Left cardiac atrium (tissue), 4 donors: ENCODE results near the gene PLPPR4. TPM values are rescaled to one million over a fixed set of nuclear protein-coding genes. Genes with fewer than 3 reads are reported as not detected.
"Not testable (repeated sequence)": the region's sequence is repeated elsewhere in the genome, so short reads cannot be mapped to it uniquely, and the experiment has no call there.

Experiments used
- ATAC-seq, 2 donors: fragments of 200-7000 bp; cut with Tn5 transposase; one replicate each; pipeline ENCODE4 v1.9.1; 2020; ENCODE audit warnings: mild to moderate bottlenecking in 2 of 2, moderate library complexity in 2 of 2
- DNase-seq: peaks from one replicate; pipeline ENCODE4 v3.0.0-alpha.2; 2020
- intact Hi-C, 2 donors: fragments of 100-400 bp; cut with DNase I; formaldehyde crosslinking; loops; one replicate each; pipeline versions ENCODE4 v1.14.1 to v1.15.1; 2022 to 2023
- total RNA-seq, 2 donors: library from RNA; stranded (reverse); fragmentation: NEBNext Ultra II Directional; extraction: Animal tissue kit (Norgen Biotek cat#: 25700); gene quantifications; one replicate each; pipeline ENCODE4 v1.2.1, GENCODE V29; 2021
- donor health status: DM: no; HTN: yes; CAD: no.
- donor health status: DM: no; HTN: yes; CAD: no; lungs with severe emphysema.
- donor health status: DM: yes; HTN: yes; CAD: no.
- donor health status: Dilated cardiomyopathy.

The PLPPR4 gene
- total RNA-seq, 2 donors from 2014 or later = 1.5 to 1.9 TPM

GRCh38 chr1:99260402-99260801 lies 3.9 kb upstream of the PLPPR4 start:
- DNase-seq, intact Hi-C loops, ATAC-seq: not testable (repeated sequence)

DNA sequence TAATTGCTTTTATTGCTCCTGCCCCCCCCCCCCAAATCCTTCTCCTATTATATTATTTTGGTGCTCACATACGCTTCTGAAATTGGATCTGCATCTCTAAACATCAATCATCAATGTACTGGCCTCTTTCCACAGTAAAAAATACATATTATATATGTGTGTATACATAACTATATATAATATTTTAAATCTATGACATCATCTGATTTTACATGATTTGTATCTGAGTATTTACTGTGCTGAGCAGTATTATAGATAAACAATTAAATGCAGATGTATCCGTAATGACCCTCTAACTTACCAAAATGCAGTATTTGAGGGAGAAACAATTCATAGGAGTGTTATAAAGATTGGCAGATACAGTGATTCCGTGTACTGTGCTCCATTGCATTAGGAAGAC lies 832 bp downstream of the PLPPR4 start:
- intact Hi-C loops = no loop called here
- no peak for ATAC-seq
- no peak for DNase-seq

DNA sequence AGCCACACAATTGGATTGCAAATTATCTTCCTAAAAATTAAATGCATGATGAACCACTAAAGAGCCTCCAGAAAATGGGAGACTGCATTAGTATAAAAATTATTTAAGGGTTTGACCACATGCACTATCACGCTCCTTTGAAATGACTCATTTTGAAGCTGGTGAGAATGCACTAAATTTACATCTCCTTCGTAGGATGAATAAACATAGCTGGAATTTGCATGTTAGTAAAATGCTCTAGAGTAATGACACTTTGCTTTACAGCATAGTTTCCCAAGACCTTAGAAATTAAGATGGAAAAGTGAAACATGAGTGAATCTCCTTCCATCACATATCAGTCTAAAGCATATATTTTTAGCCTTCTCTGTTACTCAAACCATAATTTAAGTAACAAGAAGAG lies 2.4 kb downstream of the PLPPR4 start:
- ATAC-seq (no peak), DNase-seq (no peak)
- intact Hi-C loops = no loop called here

GRCh38 chr1:99268021-99268420 lies 3.7 kb downstream of the PLPPR4 start:
- DNase-seq (no peak), ATAC-seq (no peak)
- intact Hi-C loops = no loop called here

GRCh38 chr1:99269321-99269720 lies 5.0 kb downstream of the PLPPR4 start:
- DNase-seq (no peak), ATAC-seq (no peak)
- intact Hi-C loops = no loop called here

- ATAC-seq (no peak), DNase-seq (no peak)
- intact Hi-C loops = no loop called here
These were observed 6.4 kb downstream of the PLPPR4 start for GRCh38 chr1:99270646-99271045.

- ATAC-seq = no peak
- DNase-seq = no peak
- intact Hi-C loops = no loop called here
These were observed 7.0 kb downstream of the PLPPR4 start for GRCh38 chr1:99271249-99271648.

GRCh38 chr1:99277066-99277465 lies 12.8 kb downstream of the PLPPR4 start:
- intact Hi-C loops = no loop called here
- ATAC-seq (no peak), DNase-seq (no peak)

DNA sequence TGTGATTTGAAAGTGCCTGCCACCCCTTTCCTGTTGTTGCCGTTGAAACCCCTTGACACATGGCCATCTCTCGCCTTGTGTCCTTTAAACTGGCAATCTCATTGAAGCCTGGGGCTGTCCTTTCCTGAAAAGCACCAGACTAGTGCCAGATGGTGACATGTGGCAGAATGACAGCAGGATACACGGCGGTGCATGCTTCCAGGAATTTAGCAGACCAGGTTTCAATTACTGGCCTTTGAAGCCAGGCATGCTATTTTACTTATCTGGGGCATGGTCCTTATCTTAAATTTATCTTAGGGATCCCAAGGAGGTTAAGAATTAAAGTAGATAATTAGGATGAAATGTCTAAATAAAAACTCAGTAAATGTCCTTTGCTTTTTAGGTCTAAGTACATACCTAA lies 15.2 kb downstream of the PLPPR4 start:
- no peak for DNase-seq
- ATAC-seq = no peak
- intact Hi-C loops = no loop called here

GRCh38 chr1:99281105-99281504 lies 16.8 kb downstream of the PLPPR4 start:
- intact Hi-C loops = no loop called here
- no peak for DNase-seq
- ATAC-seq = no peak

GRCh38 chr1:99282536-99282935 lies 18.2 kb downstream of the PLPPR4 start:
- intact Hi-C loops = no loop called here
- DNase-seq (no peak), ATAC-seq (no peak)

DNA sequence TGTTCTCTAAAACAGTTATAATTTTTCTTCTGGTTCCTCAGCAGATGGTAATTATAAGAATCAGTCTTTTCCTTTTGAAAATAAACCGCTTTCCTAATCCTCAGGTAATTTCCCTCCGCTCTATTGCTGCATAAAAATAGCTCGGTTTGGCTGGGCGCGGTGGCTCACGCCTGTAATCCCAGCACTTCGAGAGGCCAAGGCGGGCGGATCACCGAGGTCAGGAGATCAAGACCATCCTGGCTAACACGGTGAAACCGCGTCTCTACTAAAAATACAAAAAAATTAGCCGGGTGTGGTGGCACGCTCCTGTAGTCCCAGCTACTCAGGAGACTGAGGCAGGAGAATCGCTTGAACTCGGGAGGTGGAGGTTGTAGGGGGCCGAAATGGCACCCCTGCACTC lies 19.2 kb downstream of the PLPPR4 start:
- DNase-seq, ATAC-seq, intact Hi-C loops: not testable (repeated sequence)

GRCh38 chr1:99292886-99293285 lies 28.6 kb downstream of the PLPPR4 start:
- intact Hi-C loops = no loop called here
- no peak for DNase-seq
- ATAC-seq = no peak

GRCh38 chr1:99297923-99298322 lies 33.6 kb downstream of the PLPPR4 start:
- ATAC-seq (no peak), DNase-seq (no peak)
- intact Hi-C loops = no loop called here

- intact Hi-C loops = no loop called here
- ATAC-seq (no peak), DNase-seq (no peak)
These were observed 40.5 kb downstream of the PLPPR4 start for GRCh38 chr1:99304725-99305282.

DNA sequence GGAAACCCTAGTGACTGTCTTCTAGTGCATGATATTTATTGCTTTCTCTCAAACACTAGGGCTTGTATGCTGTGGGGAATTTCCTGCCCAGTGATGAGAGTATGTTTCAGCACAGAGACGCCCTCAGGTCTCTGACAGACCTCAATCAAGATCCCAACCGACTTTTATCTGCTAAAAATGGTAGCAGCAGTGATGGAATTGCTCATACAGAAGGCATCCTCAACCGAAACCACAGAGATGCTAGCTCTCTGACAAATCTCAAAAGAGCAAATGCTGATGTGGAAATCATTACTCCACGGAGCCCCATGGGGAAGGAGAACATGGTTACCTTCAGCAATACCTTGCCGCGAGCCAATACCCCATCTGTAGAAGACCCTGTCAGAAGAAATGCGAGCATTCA lies 41.3 kb downstream of the PLPPR4 start:
- DNase-seq (no peak), ATAC-seq (no peak)
- intact Hi-C loops = no loop called here

DNA sequence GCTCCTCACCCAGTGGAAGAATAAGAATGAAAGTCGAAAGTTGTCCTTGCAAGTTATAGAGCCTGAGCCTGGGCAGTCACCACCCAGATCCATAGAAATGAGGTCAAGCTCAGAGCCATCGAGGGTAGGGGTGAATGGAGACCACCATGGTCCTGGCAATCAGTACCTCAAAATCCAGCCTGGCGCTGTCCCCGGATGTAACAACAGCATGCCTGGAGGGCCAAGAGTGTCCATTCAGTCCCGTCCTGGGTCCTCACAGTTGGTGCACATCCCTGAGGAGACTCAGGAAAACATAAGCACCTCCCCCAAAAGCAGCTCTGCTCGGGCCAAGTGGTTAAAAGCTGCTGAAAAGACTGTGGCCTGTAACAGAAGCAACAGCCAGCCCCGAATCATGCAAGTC lies 41.8 kb downstream of the PLPPR4 start:
- intact Hi-C loops = no loop called here

DNA sequence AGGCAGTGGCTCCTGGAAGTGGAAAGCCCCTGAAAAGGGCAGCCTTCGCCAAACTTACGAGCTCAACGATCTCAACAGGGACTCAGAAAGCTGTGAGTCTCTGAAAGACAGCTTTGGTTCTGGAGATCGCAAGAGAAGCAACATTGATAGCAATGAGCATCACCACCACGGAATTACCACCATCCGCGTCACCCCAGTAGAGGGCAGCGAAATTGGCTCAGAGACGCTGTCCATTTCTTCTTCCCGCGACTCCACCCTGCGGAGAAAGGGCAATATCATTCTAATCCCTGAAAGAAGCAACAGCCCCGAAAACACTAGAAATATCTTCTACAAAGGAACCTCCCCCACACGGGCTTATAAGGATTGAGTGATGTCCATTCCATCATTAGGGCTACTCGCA lies 42.4 kb downstream of the PLPPR4 start:
- ATAC-seq (no peak), DNase-seq (no peak)
- intact Hi-C loops = no loop called here

More for the DNA sequence above, 41.8 kb downstream of the PLPPR4 start:
- DNase-seq = no peak
- no peak for ATAC-seq

- DNase-seq = no peak
- no peak for ATAC-seq
- intact Hi-C loops = no loop called here
These were observed 51.0 kb downstream of the PLPPR4 start for GRCh38 chr1:99315305-99315704.

- DNase-seq (no peak), ATAC-seq (no peak)
- intact Hi-C loops = no loop called here
These were observed 62.1 kb downstream of the PLPPR4 start for GRCh38 chr1:99326215-99326949.

DNA sequence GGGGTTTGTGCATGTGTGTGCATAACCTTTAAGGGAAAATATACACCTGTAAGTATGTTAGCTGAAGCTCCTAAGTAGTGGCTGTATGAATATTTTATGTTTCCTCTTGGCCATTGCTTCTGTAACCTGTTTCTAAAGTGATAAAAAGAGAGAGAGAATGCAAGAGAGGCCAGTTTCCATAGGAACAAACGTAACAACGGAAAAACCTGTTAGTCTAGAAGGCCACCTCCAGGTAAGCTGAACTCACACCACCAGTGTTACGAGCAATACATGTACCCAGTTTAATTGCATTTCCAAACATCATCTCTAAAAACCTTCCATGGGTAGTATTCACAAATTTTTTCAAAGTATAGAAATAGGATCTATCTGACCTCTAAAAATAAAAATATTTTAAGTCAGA lies 63.1 kb downstream of the PLPPR4 start:
- no peak for ATAC-seq
- no peak for DNase-seq
- intact Hi-C loops = no loop called here
